OCI-LY1 (cell line): Measurements from ENCODE around the gene COL23A1.

Source experiments
- CTCF ChIP-seq: fragments of 200-600 bp; sonication (generic), shearing (Covaris generic); IDR thresholded peaks from 2 replicates; pipeline ENCODE4 v1.5.1; 2017; ENCODE audit warnings: mild to moderate bottlenecking, antibody characterized with exemption, low read length, moderate library complexity, mixed read lengths
- EZH2 ChIP-seq: fragments of 200-600 bp; sonication (generic), shearing (Covaris generic); IDR thresholded peaks from 2 replicates; pipeline ENCODE4 v1.8.0; 2017; ENCODE audit warnings: borderline replicate concordance, mixed run types, mild to moderate bottlenecking, antibody characterized with exemption, low read length, moderate library complexity, mixed read lengths

GRCh38 chr5:178533136-178533535, 57.1 kb downstream of the COL23A1 start:
- TF ChIP-seq CTCF (no peak), EZH2 (no peak)
